Right lobe of liver (tissue), 4 donors: ENCODE data around the gene UPB1.

Source experiments
- POLR2A ChIP-seq: fragments of 450-650 bp; IDR thresholded peaks from one replicate; pipeline ENCODE4 v1.6.1; 2017; ENCODE audit warnings: antibody characterized with exemption, mild to moderate bottlenecking
- TF ChIP-seq, protein P1 (sequence below), 4 donors: fragments of 200-600 bp in 3 of 4; fragments of 450-650 bp in 1 of 4; IDR thresholded peaks; one replicate each; pipeline versions ENCODE4 v1.5.1 to v1.8.0; 2016 to 2022; ENCODE audit warnings: antibody characterized with exemption in 4 of 4, mild to moderate bottlenecking in 2 of 4
- donor health status: DM: no; HTN: no; CAD: no.
- donor health status: DM: no; HTN: no; CAD: no.
- donor health status: DM: no; HTN: yes; CAD: no.

- TF ChIP-seq, protein P1, sequence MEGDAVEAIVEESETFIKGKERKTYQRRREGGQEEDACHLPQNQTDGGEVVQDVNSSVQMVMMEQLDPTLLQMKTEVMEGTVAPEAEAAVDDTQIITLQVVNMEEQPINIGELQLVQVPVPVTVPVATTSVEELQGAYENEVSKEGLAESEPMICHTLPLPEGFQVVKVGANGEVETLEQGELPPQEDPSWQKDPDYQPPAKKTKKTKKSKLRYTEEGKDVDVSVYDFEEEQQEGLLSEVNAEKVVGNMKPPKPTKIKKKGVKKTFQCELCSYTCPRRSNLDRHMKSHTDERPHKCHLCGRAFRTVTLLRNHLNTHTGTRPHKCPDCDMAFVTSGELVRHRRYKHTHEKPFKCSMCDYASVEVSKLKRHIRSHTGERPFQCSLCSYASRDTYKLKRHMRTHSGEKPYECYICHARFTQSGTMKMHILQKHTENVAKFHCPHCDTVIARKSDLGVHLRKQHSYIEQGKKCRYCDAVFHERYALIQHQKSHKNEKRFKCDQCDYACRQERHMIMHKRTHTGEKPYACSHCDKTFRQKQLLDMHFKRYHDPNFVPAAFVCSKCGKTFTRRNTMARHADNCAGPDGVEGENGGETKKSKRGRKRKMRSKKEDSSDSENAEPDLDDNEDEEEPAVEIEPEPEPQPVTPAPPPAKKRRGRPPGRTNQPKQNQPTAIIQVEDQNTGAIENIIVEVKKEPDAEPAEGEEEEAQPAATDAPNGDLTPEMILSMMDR (IDR thresholded peaks at IDR 0.05), result no peak
- no peak for TF ChIP-seq POLR2A
Observed at GRCh38 chr22:24450610-24451009, 44.5 kb upstream of the UPB1 start.
